Epithelial cell of proximal tubule (primary cell): ENCODE measurements around the gene TNP1. TPM values are rescaled to one million over a fixed set of nuclear protein-coding genes. Genes with fewer than 3 reads are reported as not detected.

ENCODE experiments used
- DNase-seq: peaks from one replicate; pipeline ENCODE4 v3.0.0-alpha.2; 2011; ENCODE audit warnings: low read depth
- H3K4me3 ChIP-seq: 2 replicates; pipeline ENCODE4 v1.5.1; 2011; ENCODE audit warnings: low read depth, mild to moderate bottlenecking, low read length
- total RNA-seq: library from RNA; depleted of rRNA; stranded (reverse); fragments of >200 nt; gene quantifications from 2 replicates; pipeline ENCODE4 v1.2.3, GENCODE V29; 2015
- TF ChIP-seq, protein P1 (sequence below): conservative IDR thresholded peaks from 2 replicates; pipeline ENCODE4 v1.5.1; 2012; ENCODE audit warnings: low read depth, mild to moderate bottlenecking, low read length

The TNP1 gene, protein sequence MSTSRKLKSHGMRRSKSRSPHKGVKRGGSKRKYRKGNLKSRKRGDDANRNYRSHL
- not detected in 2 replicates for total RNA-seq

DNA sequence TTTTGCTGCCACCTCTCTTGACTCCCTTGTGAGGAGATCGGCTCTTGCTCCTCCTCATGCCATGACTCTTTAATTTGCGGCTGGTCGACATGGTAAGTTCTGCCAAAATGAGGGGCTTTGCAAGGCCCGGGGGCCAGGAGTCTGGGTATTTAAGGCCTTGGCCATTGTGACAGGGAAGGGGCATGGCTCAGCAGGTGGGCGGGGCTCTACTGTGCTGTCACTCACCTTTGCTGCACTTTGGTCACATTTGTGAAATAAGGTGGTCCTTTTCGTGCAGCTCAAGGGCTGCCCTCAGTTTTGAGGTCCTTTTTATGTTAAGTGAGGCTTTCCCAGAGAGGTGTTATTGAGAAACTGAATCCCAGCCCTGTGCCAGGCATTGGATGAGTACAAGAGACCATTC, at the start of gene TNP1:
Gene TNP1 (minus strand): TSS at position 121 of the 400 bp plus-strand sequence. CDS start 30 bp downstream, at position 91.
- TF ChIP-seq, protein P1, sequence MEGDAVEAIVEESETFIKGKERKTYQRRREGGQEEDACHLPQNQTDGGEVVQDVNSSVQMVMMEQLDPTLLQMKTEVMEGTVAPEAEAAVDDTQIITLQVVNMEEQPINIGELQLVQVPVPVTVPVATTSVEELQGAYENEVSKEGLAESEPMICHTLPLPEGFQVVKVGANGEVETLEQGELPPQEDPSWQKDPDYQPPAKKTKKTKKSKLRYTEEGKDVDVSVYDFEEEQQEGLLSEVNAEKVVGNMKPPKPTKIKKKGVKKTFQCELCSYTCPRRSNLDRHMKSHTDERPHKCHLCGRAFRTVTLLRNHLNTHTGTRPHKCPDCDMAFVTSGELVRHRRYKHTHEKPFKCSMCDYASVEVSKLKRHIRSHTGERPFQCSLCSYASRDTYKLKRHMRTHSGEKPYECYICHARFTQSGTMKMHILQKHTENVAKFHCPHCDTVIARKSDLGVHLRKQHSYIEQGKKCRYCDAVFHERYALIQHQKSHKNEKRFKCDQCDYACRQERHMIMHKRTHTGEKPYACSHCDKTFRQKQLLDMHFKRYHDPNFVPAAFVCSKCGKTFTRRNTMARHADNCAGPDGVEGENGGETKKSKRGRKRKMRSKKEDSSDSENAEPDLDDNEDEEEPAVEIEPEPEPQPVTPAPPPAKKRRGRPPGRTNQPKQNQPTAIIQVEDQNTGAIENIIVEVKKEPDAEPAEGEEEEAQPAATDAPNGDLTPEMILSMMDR: no peak
- DNase-seq: no peak
- no peak within 1 kb of the TSS for H3K4me3 ChIP-seq

DNA sequence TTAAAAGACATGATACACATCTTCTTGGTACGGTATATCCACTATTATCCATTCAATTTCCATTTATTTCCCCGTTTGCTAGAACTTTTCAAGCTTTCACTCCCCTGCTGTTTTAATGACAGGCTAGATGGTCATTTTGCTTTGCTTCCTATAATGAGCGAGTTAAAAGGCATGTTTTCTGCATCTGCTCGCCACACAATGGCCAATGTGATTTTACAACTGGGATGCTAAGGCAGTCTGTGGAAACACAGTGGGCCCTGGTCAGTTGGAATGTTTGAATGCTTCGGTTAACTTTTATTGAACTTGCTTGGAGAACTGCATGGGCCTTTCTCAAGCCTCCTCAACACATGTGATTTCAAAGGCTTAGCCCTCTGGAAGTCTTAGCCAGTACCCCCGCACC, 48.4 kb upstream of the TNP1 start:
- TF ChIP-seq, protein P1: no peak
- no peak overlapping the region for H3K4me3 ChIP-seq
- no peak for DNase-seq

DNA sequence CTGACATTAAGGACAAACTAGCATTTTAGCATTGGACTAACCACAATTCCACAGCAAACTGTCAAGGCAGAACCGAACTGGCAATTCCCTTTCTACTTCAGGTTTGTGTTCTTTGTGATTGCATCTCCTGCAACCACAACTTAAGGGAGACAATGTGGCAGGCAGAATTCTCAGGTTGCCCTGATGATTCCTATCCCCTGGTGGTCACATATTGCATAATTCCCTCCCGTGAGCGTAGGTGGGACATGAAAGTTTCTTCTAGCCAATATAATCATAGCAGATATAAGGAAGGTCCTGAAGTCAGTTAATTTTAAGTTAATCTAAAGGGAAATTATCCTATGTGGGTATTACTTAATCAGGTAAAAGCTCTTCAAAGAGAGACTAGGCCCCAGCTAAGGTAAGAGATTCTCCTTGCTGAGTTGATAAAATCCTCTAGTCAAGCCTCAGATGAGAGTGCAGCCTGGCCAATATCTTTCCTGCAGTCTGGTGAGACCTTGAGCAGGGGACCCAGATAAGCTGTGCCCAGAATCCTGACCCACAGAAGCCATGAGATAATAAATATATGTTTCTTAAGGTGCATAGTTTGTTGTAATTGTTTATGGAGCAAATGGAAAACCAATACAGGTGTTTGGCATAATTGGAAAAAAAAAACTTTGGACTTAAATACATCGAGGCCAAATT, 45.9 kb upstream of the TNP1 start:
- H3K4me3 ChIP-seq: no peak overlapping the region
- DNase-seq: no peak
- TF ChIP-seq, protein P1: peak; percentile 12

DNA sequence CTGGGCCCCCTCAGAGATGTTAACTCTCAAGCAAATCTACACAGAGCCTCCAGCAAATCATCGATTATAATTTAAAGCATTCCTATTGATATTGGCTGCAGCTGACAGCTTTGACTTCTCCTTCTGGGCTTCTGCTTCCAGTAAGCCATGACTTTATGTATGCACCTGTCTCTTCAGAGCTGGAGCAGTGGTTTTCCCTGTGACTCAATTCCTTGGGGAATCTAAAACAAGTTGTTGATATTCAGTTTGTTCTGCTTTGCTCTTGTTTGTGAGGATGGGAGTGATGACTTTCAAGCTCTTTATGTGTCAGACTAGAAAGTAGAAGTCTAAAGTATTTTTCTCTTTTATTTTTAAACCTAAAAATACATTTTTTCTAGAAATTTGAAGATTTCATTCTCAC, 45.1 kb upstream of the TNP1 start:
- no peak for DNase-seq
- no peak overlapping the region for H3K4me3 ChIP-seq
- TF ChIP-seq, protein P1: no peak

DNA sequence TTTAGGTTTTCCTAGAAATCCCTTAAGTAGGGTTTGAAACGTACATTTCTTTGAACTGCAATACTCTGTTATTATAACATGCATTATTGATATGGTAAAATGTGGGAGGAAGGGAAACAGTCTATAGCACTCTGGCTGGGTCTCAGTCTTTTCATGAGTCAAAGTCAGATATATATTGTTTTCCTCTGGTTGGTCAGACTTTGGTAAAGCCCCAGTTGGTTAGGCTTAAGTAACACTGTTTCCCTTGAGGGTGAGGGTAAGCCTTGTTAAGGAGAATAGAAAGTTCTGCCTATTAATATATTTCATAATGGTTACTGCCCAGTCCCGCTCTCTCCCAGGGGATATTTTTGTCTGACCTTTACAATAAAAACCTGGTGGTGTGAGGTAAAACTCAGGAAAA, 44.7 kb upstream of the TNP1 start:
- no peak overlapping the region for H3K4me3 ChIP-seq
- TF ChIP-seq, protein P1: no peak
- no peak for DNase-seq

DNA sequence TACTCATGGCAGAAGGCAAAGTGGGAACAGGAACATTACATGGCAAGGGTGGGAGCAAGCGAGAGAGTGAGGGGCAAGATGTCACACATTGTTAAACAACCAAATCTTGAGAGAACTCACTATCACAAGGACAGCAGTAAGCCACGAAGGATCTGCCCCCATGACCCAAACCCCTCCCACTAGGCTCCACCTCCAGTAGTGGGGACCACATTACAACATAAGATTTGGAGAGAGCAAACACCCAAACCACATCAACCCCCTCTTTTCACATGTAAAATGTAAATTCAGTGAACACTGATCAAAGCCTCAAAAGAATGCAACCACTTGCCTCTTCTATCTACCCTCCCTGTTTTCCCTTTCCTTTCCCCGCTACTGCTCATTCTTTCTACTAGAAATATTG, 43.6 kb upstream of the TNP1 start:
- TF ChIP-seq, protein P1: no peak
- no peak overlapping the region for H3K4me3 ChIP-seq
- no peak for DNase-seq

DNA sequence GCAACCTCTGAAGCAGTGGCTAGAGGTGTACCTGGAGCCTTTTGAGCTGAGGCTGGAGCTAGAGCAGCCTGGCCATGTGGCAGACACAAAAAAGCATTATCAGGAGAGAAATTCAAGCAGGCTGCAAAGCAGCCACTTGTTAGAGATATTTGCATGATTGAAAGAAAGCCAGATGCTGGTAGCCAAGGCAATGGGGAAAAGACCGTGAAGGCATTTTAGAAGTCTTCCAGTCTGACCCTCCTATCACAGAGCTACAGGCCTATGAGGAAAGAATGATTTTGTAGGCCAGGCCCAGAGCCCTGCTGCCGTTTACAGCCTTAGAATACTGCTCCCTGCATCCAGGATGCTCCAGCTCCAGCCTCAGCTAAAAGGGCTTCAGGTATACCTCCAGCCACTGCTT, 41.4 kb upstream of the TNP1 start:
- no peak overlapping the region for H3K4me3 ChIP-seq
- TF ChIP-seq, protein P1: no peak
- DNase-seq: no peak
